ENCODE measurements around the gene C1QTNF12. TPM values are rescaled to one million over a fixed set of nuclear protein-coding genes. Genes with fewer than 3 reads are reported as not detected.

C1QTNF12 gene
- total and polyA plus RNA-seq, 2 experiments from 2014 or later: 4.1 to 4.2 TPM

- H3K27ac Mint-ChIP-seq: no peak overlapping the region
- DNase-seq (ENCODE audit: low spot score): no peak
- no peak overlapping the region for H3K4me2 ChIP-seq
- no peak overlapping the region for H2AFZ ChIP-seq
- H3K36me3 ChIP-seq (ENCODE audit: insufficient read depth): peaks cover 4% of the 10 kb centered on the region; the same call in 1 of the 2 replicates
- H3K4me3 ChIP-seq: no peak overlapping the region
- ATAC-seq: no peak
- H3K4me1 Mint-ChIP-seq: no peaks in the 10 kb centered on the region
- H3K9me2 ChIP-seq (ENCODE audit: insufficient read depth): no peaks in the 10 kb centered on the region
- TF ChIP-seq STAT1 (IDR thresholded peaks at IDR 0.05; ENCODE audit: unreplicated experiment) (no peak), POLR2AphosphoS5 (IDR thresholded peaks at IDR 0.05; ENCODE audit: low read depth) (no peak)
- no peaks in the 10 kb centered on the region for H3F3A ChIP-seq (replicated peaks; ENCODE audit: low read depth)
- no peak overlapping the region for H3K4me3 Mint-ChIP-seq
- H3K27ac ChIP-seq (ENCODE audit: low read depth): no peak overlapping the region
- H3K9me3 Mint-ChIP-seq: no peaks in the 10 kb centered on the region
- peaks cover 11% of the 10 kb centered on the region for H3K27me3 Mint-ChIP-seq (ENCODE audit: insufficient read depth, low read depth, poor library complexity)
- H3K4me1 ChIP-seq (ENCODE audit: insufficient read depth): no peaks in the 10 kb centered on the region
- H3K36me3 Mint-ChIP-seq (ENCODE audit: low read depth): peaks cover 25% of the 10 kb centered on the region
- no peaks in the 10 kb centered on the region for H3K27me3 ChIP-seq (ENCODE audit: insufficient read depth)
- H4K20me1 ChIP-seq (replicated peaks; ENCODE audit: insufficient read depth): no peaks in the 10 kb centered on the region; the same call in 1 of the 2 replicates
- no peaks in the 10 kb centered on the region for H3K79me2 ChIP-seq (replicated peaks; ENCODE audit: insufficient read depth)
Measured at GRCh38 chr1:1217621-1218523, 28.6 kb downstream of the C1QTNF12 start.

DNA sequence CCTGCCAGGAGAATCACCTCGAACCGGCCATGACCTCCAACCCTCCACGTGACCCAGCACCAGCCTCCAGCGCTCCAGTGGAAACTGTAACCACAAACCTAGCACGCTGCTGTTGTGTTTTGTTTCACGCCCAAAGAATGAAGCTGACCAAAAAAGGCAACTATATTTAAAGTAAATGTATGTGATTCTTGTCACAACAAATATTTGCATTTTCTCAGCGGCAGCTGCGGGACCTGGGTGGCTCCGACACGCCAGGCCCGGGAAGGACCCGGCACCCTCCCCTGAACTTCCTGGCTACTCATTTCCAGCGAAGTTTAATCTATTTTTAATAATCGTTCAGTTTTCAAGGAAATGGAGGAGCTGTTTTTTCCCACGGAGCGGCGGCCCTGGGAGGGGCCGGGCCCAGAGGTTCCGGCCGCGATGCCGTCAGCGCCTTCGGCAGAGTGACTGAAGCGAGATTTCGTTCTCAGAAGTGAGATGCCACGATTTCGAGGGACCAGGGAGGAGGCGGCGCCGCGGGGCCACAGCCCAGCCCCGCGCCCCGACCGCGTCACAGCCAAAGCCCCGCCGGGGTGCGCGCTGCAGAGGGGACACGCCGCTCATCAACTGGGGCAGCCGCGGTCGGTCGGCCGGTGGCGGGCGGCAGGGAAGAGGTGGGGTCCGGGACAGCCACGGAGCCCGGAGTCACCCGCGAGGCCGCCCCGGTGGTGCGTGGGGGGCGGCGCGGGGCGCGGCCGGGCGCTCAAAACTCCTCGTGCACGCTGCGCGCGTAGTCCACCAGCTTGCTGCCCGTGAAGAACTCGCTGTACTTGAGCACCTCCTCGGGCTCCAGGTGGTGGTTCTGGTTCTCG, 29.5 kb downstream of the C1QTNF12 start:
- Histone ChIP-seq H2AFZ (no peak overlapping the region), H3K27me3 (ENCODE audit: insufficient read depth) (no peaks in the 10 kb centered on the region), H3K4me2 (no peak overlapping the region), H3K9me2 (ENCODE audit: insufficient read depth) (no peaks in the 10 kb centered on the region), H3K4me3 (no peak overlapping the region), H3K27ac (ENCODE audit: low read depth) (no peak overlapping the region), H3K4me1 (ENCODE audit: insufficient read depth) (no peaks in the 10 kb centered on the region), H3K79me2 (replicated peaks; ENCODE audit: insufficient read depth) (no peaks in the 10 kb centered on the region), H3F3A (replicated peaks; ENCODE audit: low read depth) (no peaks in the 10 kb centered on the region), H3K36me3 (ENCODE audit: insufficient read depth) (peaks cover 4% of the 10 kb centered on the region; the same call in 1 of the 2 replicates), H4K20me1 (replicated peaks; ENCODE audit: insufficient read depth) (no peaks in the 10 kb centered on the region; the same call in 1 of the 2 replicates)
- Mint-ChIP-seq H3K27ac (no peak overlapping the region), H3K4me3 (no peak overlapping the region; the same call in 2 of the 3 replicates), H3K36me3 (ENCODE audit: low read depth) (peaks cover 22% of the 10 kb centered on the region), H3K9me3 (no peaks in the 10 kb centered on the region), H3K27me3 (ENCODE audit: insufficient read depth, low read depth, poor library complexity) (peaks cover 10% of the 10 kb centered on the region), H3K4me1 (no peaks in the 10 kb centered on the region)
- ATAC-seq (no peak), DNase-seq (ENCODE audit: low spot score) (no peak)
- TF ChIP-seq EZH2phosphoT487 (IDR thresholded peaks at IDR 0.05; ENCODE audit: unreplicated experiment) (no peak), NANOG (IDR thresholded peaks at IDR 0.05; ENCODE audit: borderline replicate concordance) (no peak), ZNF114 (CRISPR knock-in tag; IDR thresholded peaks at IDR 0.05) (no peak), POLR2AphosphoS5 (IDR thresholded peaks at IDR 0.05; ENCODE audit: low read depth) (no peak), ZNF331 (CRISPR knock-in tag; IDR thresholded peaks at IDR 0.05; ENCODE audit: low read depth) (no peak), ETS1 (IDR thresholded peaks at IDR 0.05) (no peak), JUNB (IDR thresholded peaks at IDR 0.05; ENCODE audit: unreplicated experiment) (no peak), CREB1 (CRISPR knock-in tag; IDR thresholded peaks at IDR 0.05; ENCODE audit: low read depth) (no peak), EZH2 (IDR thresholded peaks at IDR 0.05; ENCODE audit: low read depth, unreplicated experiment) (no peak)
- TF ChIP-seq, protein P1, sequence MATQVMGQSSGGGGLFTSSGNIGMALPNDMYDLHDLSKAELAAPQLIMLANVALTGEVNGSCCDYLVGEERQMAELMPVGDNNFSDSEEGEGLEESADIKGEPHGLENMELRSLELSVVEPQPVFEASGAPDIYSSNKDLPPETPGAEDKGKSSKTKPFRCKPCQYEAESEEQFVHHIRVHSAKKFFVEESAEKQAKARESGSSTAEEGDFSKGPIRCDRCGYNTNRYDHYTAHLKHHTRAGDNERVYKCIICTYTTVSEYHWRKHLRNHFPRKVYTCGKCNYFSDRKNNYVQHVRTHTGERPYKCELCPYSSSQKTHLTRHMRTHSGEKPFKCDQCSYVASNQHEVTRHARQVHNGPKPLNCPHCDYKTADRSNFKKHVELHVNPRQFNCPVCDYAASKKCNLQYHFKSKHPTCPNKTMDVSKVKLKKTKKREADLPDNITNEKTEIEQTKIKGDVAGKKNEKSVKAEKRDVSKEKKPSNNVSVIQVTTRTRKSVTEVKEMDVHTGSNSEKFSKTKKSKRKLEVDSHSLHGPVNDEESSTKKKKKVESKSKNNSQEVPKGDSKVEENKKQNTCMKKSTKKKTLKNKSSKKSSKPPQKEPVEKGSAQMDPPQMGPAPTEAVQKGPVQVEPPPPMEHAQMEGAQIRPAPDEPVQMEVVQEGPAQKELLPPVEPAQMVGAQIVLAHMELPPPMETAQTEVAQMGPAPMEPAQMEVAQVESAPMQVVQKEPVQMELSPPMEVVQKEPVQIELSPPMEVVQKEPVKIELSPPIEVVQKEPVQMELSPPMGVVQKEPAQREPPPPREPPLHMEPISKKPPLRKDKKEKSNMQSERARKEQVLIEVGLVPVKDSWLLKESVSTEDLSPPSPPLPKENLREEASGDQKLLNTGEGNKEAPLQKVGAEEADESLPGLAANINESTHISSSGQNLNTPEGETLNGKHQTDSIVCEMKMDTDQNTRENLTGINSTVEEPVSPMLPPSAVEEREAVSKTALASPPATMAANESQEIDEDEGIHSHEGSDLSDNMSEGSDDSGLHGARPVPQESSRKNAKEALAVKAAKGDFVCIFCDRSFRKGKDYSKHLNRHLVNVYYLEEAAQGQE (IDR thresholded peaks at IDR 0.05; ENCODE audit: unreplicated experiment): no peak
